GM06990 (cell line): Measurements from ENCODE around the gene UXT.

Source experiments
- DNase-seq: peaks from one replicate; pipeline ENCODE4 v3.0.0-alpha.2; 2011; ENCODE audit not compliant: insufficient read length; ENCODE audit errors: extremely low read depth
- H3K27me3 ChIP-seq: replicated peaks from 2 replicates; pipeline ENCODE4 v1.6.0; 2011; ENCODE audit warnings: low read length; ENCODE audit not compliant: control insufficient read depth, insufficient read depth
- H3K36me3 ChIP-seq: 2 replicates; pipeline ENCODE4 v1.5.1; 2011; ENCODE audit warnings: low read length; ENCODE audit not compliant: control insufficient read depth, insufficient read depth
- H3K4me3 ChIP-seq: replicated peaks from 2 replicates; pipeline ENCODE4 v1.5.1; 2011; ENCODE audit warnings: low read depth, mild to moderate bottlenecking, control low read depth, low read length
- TF ChIP-seq, protein P1 (sequence below): IDR thresholded peaks from 2 replicates; pipeline ENCODE4 v1.5.1; 2011; ENCODE audit warnings: low read length, control low read depth, mild to moderate bottlenecking, inconsistent platforms; ENCODE audit not compliant: insufficient read depth, poor library complexity, severe bottlenecking

UXT gene

DNA sequence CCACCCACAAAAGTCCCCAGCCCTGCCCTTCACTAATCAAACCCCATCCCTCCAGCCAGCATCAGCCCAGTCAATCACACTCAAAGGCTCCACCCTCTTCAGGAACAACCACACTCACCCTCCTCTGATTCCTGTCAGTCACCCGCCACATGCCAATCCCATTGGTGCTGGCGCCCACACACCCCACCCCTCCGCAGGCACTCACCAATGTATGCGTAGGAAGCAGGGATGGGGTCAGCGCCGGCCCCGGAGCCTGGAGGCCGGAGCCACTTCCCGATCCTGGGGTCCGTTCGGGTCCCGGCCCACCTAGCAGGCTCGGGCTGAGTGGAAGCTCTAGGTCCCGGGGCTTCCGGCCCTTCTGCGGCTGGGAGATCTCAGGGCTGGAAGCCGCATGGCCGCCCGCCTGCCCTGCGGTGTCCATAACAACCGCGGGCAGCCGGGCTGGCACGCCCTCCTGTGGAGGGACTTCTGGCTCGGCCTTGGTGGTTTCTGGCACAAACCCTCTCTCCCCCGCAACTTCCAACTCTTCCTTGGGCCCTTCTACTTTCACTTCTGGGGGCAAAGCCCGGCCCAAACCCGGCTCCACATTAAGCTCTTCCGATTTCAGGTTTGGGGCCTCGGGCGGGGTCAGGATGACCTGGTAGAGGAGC is 21.3 kb downstream of the UXT start:
- no peaks in the 10 kb centered on the region for H3K27me3 ChIP-seq
- TF ChIP-seq, protein P1, sequence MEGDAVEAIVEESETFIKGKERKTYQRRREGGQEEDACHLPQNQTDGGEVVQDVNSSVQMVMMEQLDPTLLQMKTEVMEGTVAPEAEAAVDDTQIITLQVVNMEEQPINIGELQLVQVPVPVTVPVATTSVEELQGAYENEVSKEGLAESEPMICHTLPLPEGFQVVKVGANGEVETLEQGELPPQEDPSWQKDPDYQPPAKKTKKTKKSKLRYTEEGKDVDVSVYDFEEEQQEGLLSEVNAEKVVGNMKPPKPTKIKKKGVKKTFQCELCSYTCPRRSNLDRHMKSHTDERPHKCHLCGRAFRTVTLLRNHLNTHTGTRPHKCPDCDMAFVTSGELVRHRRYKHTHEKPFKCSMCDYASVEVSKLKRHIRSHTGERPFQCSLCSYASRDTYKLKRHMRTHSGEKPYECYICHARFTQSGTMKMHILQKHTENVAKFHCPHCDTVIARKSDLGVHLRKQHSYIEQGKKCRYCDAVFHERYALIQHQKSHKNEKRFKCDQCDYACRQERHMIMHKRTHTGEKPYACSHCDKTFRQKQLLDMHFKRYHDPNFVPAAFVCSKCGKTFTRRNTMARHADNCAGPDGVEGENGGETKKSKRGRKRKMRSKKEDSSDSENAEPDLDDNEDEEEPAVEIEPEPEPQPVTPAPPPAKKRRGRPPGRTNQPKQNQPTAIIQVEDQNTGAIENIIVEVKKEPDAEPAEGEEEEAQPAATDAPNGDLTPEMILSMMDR, result no peak
- no peak overlapping the region for H3K4me3 ChIP-seq

DNA sequence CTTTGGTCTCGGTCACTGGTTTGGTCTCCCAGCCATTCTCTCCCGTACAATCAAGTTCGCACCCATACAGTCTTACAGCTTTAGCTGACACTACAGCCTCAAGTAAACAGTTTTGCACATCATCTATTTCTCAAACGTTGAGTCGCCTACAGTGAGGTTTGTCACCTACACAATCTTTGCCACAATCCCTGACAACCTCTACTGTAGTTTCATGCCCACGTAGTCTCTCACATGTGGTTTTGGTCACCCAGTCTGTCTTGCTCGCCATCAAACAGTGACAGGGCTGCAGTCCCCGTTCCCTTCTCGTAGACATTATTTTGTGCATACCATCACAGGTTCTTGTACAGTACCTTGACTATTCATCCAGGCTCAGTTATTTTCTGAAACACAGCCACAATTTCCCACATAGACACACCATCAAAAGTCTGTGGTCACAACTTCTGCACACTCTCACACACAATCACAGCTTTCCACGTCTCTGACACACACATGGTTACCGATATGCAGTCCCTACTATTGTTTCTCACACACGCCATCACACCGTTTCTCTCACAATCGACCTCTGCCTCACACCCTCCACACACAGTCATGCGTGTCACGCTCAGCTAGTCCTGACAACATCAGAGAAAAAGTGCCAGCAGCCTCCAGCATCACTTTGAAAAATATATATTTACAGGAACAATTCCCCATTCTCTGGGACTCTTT is 24.0 kb downstream of the UXT start:
- DNase-seq, result no peak
- H3K4me3 ChIP-seq, result no peak overlapping the region
- TF ChIP-seq, protein P1, result no peak
- H3K27me3 ChIP-seq, result no peaks in the 10 kb centered on the region
- H3K36me3 ChIP-seq, result no peaks in the 10 kb centered on the region; the same call in none of the 2 replicates

More for the DNA sequence above, 21.3 kb downstream of the UXT start:
- DNase-seq, result peak; percentile 65
- H3K36me3 ChIP-seq, result no peaks in the 10 kb centered on the region; the same call in none of the 2 replicates

DNA sequence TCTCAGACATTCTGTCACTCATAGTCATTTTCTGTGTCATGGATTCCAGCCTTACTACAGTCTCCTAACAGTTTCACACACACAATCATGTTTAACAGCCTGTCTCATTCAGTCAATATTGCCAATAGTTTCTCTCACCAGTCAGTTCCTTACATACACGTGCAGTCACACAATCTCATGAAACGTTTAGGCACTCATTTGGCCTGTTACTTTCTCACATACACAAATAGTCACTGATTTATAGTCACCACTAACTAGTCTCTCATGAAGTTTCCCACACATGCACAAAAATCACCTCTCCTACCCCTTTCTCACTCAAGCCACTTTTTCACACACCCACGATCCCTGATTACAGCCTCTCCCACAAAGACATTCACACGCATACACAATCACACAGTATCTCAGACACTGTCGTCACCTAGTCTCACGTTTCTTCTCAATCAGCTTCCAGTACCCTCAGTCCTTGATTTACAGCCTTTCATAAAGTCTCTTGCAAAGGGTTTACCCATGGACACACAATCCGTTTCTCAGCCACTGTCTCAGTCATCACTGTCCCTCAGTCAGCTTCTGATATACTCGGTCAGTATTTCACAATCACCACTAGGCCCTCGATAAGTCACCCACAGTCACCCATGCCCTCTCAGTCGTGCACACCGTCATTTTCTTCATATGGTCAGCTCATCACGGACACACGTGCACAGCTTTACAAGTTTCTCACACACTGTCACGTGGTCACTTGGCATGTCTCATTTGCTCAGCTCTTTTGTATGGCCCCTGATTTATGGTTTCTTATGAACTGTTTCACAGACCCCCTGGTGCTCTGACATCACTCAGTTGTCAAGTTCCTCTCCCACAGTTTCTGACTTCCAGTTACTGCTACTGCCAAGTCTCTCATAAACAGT is 25.0 kb downstream of the UXT start:
- Histone ChIP-seq H3K4me3 (no peak overlapping the region), H3K36me3 (no peaks in the 10 kb centered on the region; the same call in none of the 2 replicates), H3K27me3 (no peaks in the 10 kb centered on the region)
- DNase-seq, result no peak
- TF ChIP-seq, protein P1, result no peak

DNA sequence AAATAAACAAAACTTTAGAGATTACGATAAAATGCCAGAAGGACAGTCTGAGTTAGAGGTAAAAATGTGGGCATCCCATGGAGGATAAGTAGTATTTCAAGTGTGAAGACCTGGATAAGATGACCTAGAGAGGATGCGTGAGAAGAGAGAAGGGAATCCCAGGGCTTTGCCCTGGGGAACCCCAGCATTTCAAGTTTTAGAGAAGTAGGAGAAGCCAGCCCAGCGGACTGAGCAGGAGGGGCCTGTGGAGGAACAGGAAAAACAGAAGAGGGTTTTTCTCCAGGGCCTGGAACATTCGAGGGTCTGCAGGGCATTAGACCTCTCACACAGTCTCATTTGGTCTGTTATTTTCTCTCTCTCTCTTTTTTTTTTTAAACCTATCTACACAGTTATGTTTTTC is 26.3 kb downstream of the UXT start:
- Histone ChIP-seq H3K27me3 (no peaks in the 10 kb centered on the region), H3K4me3 (no peak overlapping the region), H3K36me3 (no peaks in the 10 kb centered on the region; the same call in none of the 2 replicates)
- no peak for DNase-seq
- TF ChIP-seq, protein P1, result no peak

DNA sequence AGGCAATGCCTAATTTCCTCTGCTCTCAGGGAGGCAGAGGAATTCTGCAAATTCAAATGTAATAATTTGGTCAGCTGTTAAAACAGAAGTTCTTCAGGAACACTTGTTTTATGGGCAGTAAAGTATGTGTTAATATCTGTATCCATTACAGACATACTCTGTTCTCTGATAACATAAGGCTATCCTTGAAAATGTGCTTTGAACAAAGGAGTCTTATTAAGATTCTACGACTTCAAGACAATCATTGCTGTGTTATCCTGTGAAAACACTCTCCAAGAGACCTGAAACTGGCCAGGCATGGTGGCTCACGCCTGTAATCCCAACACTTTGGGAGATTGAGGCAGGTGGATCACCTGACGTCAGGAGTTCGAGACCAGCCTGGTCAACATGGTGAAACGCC is 27.3 kb downstream of the UXT start:
- Histone ChIP-seq H3K27me3 (no peaks in the 10 kb centered on the region), H3K36me3 (no peaks in the 10 kb centered on the region; the same call in none of the 2 replicates), H3K4me3 (no peak overlapping the region)
- no peak for DNase-seq
- TF ChIP-seq, protein P1, result no peak
